HG03575 (cell line): Measurements from ENCODE around the gene KNSTRN.

Experiments used
- ATAC-seq: cut with Tn5 transposase; IDR thresholded peaks from one replicate; pipeline ENCODE4 v1.9.1; 2021; ENCODE audit not compliant: unreplicated experiment, insufficient number of reproducible peaks, low FRiP score; ENCODE audit errors: extremely low read depth

The KNSTRN gene

GRCh38 chr15:40364251-40364650 is 18.3 kb upstream of the KNSTRN start:
- ATAC-seq, result no peak

- no peak for ATAC-seq
Measured at GRCh38 chr15:40365016-40365415, 17.5 kb upstream of the KNSTRN start.

DNA sequence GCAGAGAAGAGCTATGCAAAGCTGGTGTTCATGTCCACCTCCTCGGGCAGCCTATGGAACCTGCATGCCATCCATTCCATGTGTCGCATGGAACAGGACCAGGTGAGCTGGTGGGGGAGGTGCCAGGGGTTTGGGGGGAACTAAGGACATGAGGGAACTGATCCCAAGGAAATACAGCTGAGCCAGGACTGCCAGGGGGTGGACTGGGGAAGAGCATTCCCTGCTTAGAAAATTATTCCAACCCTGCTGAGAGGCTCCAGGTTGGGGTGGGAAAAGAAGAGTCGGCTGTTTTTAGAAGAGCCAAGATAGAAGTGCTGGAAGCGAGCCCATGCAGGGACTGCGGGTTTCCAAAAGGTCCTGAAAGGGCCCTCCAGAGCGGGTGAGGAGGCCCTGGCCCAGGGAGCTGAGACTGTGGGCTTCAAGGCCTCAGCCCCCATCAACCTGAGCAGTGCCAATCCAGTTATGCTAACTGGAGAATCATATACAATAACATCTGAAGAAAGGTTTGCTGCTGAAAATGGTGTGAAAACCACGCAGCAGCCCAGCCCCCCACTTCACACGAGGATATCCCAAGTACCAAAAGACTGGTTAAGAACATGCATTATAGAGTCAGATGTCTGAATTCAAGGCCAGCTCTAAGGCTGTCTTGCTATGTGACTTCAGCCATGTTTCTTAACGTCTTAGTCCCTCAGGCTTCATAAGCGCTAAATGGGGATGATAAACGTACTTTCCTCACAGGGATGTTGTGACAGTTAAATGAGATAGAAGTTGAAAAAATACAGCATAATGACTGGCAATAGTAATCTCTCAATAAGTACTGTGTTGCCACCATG is 16.7 kb upstream of the KNSTRN start:
- no peak for ATAC-seq

- no peak for ATAC-seq
Measured at GRCh38 chr15:40366457-40367370, 15.8 kb upstream of the KNSTRN start.

- ATAC-seq, result no peak
Measured at GRCh38 chr15:40367371-40367685, 15.2 kb upstream of the KNSTRN start.

DNA sequence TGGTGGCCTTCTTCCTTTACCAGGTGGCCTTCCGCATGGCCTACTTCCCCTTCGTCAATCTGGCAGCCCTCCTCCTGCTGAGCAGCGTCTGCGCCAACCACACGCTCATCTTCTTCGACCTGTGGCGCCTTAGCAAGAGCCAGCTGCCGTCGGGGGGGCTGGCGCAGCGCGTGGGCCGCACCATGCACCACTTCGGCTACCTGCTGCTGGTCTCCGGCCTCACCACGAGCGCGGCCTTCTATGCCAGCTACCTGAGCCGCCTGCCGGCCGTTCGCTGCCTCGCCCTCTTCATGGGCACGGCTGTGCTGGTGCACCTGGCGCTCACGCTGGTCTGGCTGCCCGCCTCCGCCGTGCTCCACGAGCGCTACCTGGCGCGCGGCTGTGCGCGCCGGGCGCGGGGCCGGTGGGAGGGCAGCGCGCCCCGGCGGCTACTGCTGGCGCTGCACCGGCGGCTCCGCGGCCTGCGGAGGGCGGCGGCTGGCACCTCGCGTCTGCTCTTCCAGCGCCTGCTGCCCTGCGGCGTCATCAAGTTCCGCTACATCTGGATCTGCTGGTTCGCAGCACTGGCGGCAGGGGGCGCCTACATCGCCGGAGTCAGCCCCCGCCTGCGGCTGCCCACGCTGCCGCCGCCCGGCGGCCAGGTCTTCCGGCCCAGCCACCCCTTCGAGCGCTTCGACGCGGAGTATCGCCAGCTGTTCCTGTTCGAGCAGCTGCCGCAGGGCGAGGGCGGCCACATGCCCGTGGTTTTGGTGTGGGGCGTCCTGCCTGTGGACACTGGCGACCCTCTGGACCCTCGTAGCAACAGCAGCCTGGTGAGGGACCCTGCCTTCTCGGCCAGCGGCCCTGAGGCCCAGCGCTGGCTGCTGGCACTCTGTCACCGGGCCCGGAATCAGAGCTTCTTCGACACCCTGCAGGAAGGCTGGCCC is 14.6 kb upstream of the KNSTRN start:
- no peak for ATAC-seq

- ATAC-seq, result no peak
Measured at GRCh38 chr15:40368719-40369473, 13.6 kb upstream of the KNSTRN start.

DNA sequence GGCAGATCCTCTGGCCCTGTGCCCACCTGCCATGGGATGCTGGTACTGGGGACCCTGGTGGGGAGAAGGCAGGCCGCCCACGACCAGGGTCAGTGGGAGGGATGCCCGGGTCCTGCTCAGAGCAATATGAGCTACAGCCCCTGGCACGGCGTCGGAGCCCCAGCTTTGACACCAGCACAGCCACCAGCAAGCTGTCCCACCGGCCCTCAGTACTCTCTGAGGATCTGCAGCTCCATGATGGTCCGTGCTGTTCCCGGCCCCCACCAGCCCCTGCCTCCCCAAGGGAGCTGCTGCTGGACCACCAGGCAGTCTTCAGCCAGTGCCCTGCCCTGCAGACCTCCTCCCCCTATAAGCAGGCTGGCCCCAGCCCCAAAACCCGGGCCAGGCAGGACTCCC is 13.0 kb upstream of the KNSTRN start:
- no peak for ATAC-seq

GRCh38 chr15:40369971-40370370 is 12.6 kb upstream of the KNSTRN start:
- no peak for ATAC-seq

DNA sequence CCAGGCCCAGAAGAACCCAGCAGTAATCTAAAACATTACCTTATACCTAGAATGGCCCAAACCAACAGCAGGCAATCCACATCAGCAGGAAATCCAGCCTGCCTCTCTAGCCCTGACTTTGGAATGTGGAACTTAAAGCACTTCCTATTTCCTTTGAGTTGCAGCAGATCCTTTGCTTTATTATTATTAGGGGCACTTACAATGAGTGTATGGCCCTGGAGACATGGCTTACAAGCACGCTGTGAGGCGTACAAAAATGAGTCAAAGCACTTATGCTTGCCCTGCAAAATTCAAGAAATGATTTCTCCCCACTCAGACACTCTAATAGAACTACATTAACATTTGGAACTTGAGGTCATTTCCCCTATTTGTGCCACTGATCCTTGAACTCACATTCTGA is 9.5 kb upstream of the KNSTRN start:
- no peak for ATAC-seq

DNA sequence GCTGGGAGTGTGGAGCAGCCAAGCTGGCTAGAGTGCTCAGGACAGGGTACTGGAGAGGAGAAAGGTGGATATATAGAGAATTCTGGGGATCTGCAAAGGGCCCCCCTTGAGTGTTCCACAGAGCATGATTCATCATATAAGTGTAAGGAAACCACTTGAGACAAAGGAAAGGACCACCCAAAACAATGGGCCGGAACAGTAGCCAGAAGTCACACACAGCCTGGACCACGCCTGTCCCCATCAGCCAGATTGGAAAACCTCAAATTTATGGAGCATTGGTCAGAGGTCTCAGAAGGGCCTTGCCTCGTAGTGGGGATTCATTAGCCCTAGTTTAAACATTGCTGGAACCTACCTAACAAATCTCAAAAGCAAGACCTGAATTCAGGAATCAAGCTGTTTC is 4.9 kb upstream of the KNSTRN start:
- no peak for ATAC-seq

DNA sequence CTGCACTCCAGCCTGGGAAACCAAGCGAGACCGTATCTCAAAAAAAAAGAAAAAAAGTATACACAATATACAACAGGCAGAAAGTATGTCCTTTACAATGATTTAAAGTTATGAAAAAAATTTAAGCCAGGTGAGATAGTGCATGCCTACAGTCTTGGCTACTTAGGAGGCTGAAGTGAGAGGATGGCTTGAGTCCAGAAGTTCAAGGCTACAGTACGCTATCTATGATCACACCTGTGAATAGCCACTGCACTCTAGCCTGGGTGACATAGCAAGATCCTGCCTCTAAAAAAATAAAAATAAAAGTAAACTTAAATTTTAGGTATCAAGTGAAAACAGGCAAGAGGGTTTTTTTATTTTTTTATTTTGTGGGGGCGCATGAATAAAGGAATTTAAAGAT is 3.1 kb upstream of the KNSTRN start:
- ATAC-seq, result no peak

- no peak for ATAC-seq
Measured at GRCh38 chr15:40379853-40380252, 2.7 kb upstream of the KNSTRN start.

GRCh38 chr15:40380636-40381035 is 1.9 kb upstream of the KNSTRN start:
- no peak for ATAC-seq

- no peak for ATAC-seq
Measured at GRCh38 chr15:40381818-40382529, 547 bp upstream of the KNSTRN start.

- no peak for ATAC-seq
Measured at GRCh38 chr15:40386480-40386879, 4.0 kb downstream of the KNSTRN start.

- no peak for ATAC-seq
Measured at GRCh38 chr15:40388941-40389823, 6.7 kb downstream of the KNSTRN start.
